Stimulated activated CD4-positive, alpha-beta T cell treated with anti-CD3 and anti-CD28 coated beads, TNF-alpha, amount 100 ng/mL, for 48 hours (primary cell): ENCODE measurements around the gene OPN1LW.
"Not testable (repeated sequence)": the region's sequence is repeated elsewhere in the genome, so short reads cannot be mapped to it uniquely, and the experiment has no call there.

Experiments
- DNase-seq, 3 donors: peaks; one replicate each; pipeline ENCODE4 v3.0.0-alpha.2; 2020; ENCODE audit warnings: low read depth in 3 of 3

OPN1LW gene

GRCh38 chrX:154144010-154144409 is at the start of gene OPN1LW:
Gene OPN1LW, plus strand, starts transcription at chrX:154144243. Its CDS starts 41 bp downstream, at chrX:154144284.
- DNase-seq: not testable (repeated sequence)

- no peak for DNase-seq
Observed at GRCh38 chrX:154094833-154095232, 49.2 kb upstream of the OPN1LW start.

- no peak for DNase-seq
Observed at GRCh38 chrX:154096140-154097002, 47.7 kb upstream of the OPN1LW start.

GRCh38 chrX:154097003-154097588 is 46.9 kb upstream of the OPN1LW start:
- peak in 2 of 3 donors; percentile 29 to 38 for DNase-seq

GRCh38 chrX:154097589-154098541 is 46.2 kb upstream of the OPN1LW start, which contains the start of gene MECP2:
Gene MECP2, minus strand, starts transcription at chrX:154097717.
- DNase-seq: peak; percentile 74 to 83 (median 81)

GRCh38 chrX:154098551-154098950 is 45.5 kb upstream of the OPN1LW start:
- no peak for DNase-seq

- no peak for DNase-seq
Observed at GRCh38 chrX:154113729-154114128, 30.3 kb upstream of the OPN1LW start.

- DNase-seq: no peak
Observed at GRCh38 chrX:154114652-154115051, 29.4 kb upstream of the OPN1LW start.

- no peak for DNase-seq
Observed at GRCh38 chrX:154115071-154115470, 29.0 kb upstream of the OPN1LW start.

GRCh38 chrX:154115750-154116149 is 28.3 kb upstream of the OPN1LW start:
- DNase-seq: no peak

- no peak for DNase-seq
Observed at GRCh38 chrX:154116426-154117211, 27.4 kb upstream of the OPN1LW start.

- no peak for DNase-seq
Observed at GRCh38 chrX:154117566-154117965, 26.5 kb upstream of the OPN1LW start.

GRCh38 chrX:154120567-154120966 is 23.5 kb upstream of the OPN1LW start:
- DNase-seq: no peak

- DNase-seq: no peak
Observed at GRCh38 chrX:154121207-154121606, 22.8 kb upstream of the OPN1LW start.

GRCh38 chrX:154121961-154122360 is 22.1 kb upstream of the OPN1LW start:
- no peak for DNase-seq

GRCh38 chrX:154123241-154124219 is 20.5 kb upstream of the OPN1LW start:
- DNase-seq: no peak

GRCh38 chrX:154125391-154126040 is 18.5 kb upstream of the OPN1LW start:
- DNase-seq: no peak

- DNase-seq: no peak
Observed at GRCh38 chrX:154126101-154126500, 17.9 kb upstream of the OPN1LW start.

GRCh38 chrX:154131955-154132354 is 12.1 kb upstream of the OPN1LW start:
- no peak for DNase-seq
